ENCODE measurements around the gene ITGBL1. TPM values are rescaled to one million over a fixed set of nuclear protein-coding genes. Genes with fewer than 3 reads are reported as not detected.

The ITGBL1 gene
- total and polyA plus RNA-seq, 2 of the 4 experiments (the other 2 are of a cell fraction) = 22.2 to 24.2 TPM

DNA sequence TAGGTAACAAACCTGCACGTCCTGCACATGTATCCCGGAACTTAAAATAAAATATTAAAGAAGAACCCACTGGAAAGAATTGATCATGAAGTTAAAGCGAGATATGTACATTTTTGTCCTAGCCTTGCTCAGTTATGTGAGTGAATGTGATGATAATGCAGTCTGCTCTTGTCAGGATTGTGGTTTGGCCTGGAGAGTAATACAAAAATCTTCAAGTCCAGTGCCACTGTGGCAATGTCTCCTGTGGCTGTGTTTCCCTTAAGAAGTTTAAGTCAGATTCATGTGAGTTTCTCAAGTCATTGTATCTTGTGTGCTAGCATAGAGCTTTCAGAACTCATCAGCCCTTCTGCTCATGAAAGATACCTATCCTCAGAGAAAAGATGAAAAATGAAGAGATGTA, 18.0 kb upstream of the ITGBL1 start:
- H4K8ac ChIP-seq (ENCODE audit: low read depth in 2 of 2, low read length in 2 of 2) = no peak overlapping the region
- no peak overlapping the region for H2BK5ac ChIP-seq (ENCODE audit: low read depth, low read length, poor library complexity, severe bottlenecking)
- no peak overlapping the region for H2AK5ac ChIP-seq (ENCODE audit: low read depth, low read length)
- no peak overlapping the region for H3K23ac ChIP-seq (ENCODE audit: low read depth, low read length)
- no peak overlapping the region for H3K9ac ChIP-seq (ENCODE audit: low read depth, low read length)
- intact Hi-C loops (cut with micrococcal nuclease) = no loop called here
- ChIA-PET POLR2A (ENCODE audit: unreplicated experiment) (no interaction called here), CTCF (no interaction called here)
- no peaks in the 10 kb centered on the region for H3K4me1 ChIP-seq (ENCODE audit: control insufficient read depth, insufficient read depth, low read length)
- no peak overlapping the region for H4K91ac ChIP-seq (ENCODE audit: insufficient read depth, low read depth, low read length)
- H4K5ac ChIP-seq (ENCODE audit: low read depth, low read length) = no peak overlapping the region
- H3K18ac ChIP-seq (ENCODE audit: low read depth, low read length) = no peak overlapping the region
- WGBS, 2 experiments (ENCODE audit: extremely low coverage in 2 of 2, insufficient read length in 1 of 2) = no CpG with 5 or more reads among the region's 3 CpGs
- in situ Hi-C loops (cut with MboI; ENCODE audit: low sequenced_read_pairs) = no loop called here
- H3K4ac ChIP-seq (ENCODE audit: low read depth, low read length) = no peak overlapping the region
- no peaks in the 10 kb centered on the region for H3K27me3 ChIP-seq (ENCODE audit: control insufficient read depth, insufficient read depth, low read length)
- no peak overlapping the region for H3K56ac ChIP-seq (ENCODE audit: extremely low read depth, insufficient read depth, low read length)
- H3K4me2 ChIP-seq (ENCODE audit: low read depth, low read length) = no peak overlapping the region
- no peak overlapping the region for H2BK20ac ChIP-seq (ENCODE audit: low read depth, low read length)
- no peaks in the 10 kb centered on the region for H3K36me3 ChIP-seq (ENCODE audit: control insufficient read depth, insufficient read depth, low read length)
- no peaks in the 10 kb centered on the region; the same call in 1 of the 2 replicates for H3K9me1 ChIP-seq (ENCODE audit: insufficient read depth, low read length)
- no TSS peak for BruUV-seq (replicated peaks)
- H3K79me1 ChIP-seq (ENCODE audit: low read depth in 1 of 2, low read length in 2 of 2) = no peaks in the 10 kb centered on the region
- H3K4me3 ChIP-seq (ENCODE audit: insufficient read depth, low read depth, low read length) = no peak overlapping the region
- H4K20me1 ChIP-seq (ENCODE audit: insufficient read depth, low read length) = no peaks in the 10 kb centered on the region
- dilution Hi-C loops (cut with HindIII; ENCODE audit: low sequenced_read_pairs, unreplicated experiment) = no loop called here
- no peaks in the 10 kb centered on the region for H3K9me3 ChIP-seq (ENCODE audit: control insufficient read depth, insufficient read depth, low read length)
- no peak overlapping the region for H3K27ac ChIP-seq (ENCODE audit: insufficient read depth, low read length)
- no peak overlapping the region for H3K14ac ChIP-seq (replicated peaks; ENCODE audit: low read depth, low read length)
- H2AFZ ChIP-seq (replicated peaks; ENCODE audit: low read length, poor library complexity) = no peak overlapping the region
- ATAC-seq (ENCODE audit: low read depth) = no peak; the same call in 1 of the 2 replicates
- no peak for TF ChIP-seq RFX5 (IDR thresholded peaks at IDR 0.05; ENCODE audit: low read depth, low read length)
- no peak for TF ChIP-seq MXI1 (IDR thresholded peaks at IDR 0.05; ENCODE audit: borderline replicate concordance, low read depth, low read length)
- H2AK9ac ChIP-seq (replicated peaks; ENCODE audit: low read depth, low read length, poor library complexity) = no peak overlapping the region
- no peak for DNase-seq
- H2BK15ac ChIP-seq (ENCODE audit: low read depth, low read length) = no peak overlapping the region
- H2BK120ac ChIP-seq (ENCODE audit: low read depth, low read length) = no peak overlapping the region

All from IMR-90 (cell line).